DND-41 (cell line): Measurements from ENCODE around the gene ZFAND2B.

Source experiments
- ATAC-seq: fragments of 200-7000 bp; cut with Tn5 transposase; 3 replicates; pipeline ENCODE4 v1.9.1; 2021; ENCODE audit warnings: low read depth; ENCODE audit not compliant: insufficient read depth
- DNase-seq: peaks from one replicate; pipeline ENCODE4 v3.0.0-alpha.2; 2020
- H2AFZ ChIP-seq: 2 replicates; pipeline ENCODE4 v1.6.0; 2012; ENCODE audit warnings: low read depth, low read length
- H3K27ac ChIP-seq: 2 replicates; pipeline ENCODE4 v1.5.1; 2012; ENCODE audit warnings: low read length, inconsistent platforms
- H3K27me3 ChIP-seq: fragments of 200-600 bp; sonication (generic); 2 replicates; pipeline ENCODE4 v1.6.0; 2012; ENCODE audit warnings: low read length, mild to moderate bottlenecking, inconsistent platforms; ENCODE audit not compliant: insufficient read depth, poor library complexity
- H3K36me3 ChIP-seq: 2 replicates; pipeline ENCODE4 v1.5.1; 2012; ENCODE audit warnings: low read length, inconsistent platforms; ENCODE audit not compliant: insufficient read depth
- H3K4me1 ChIP-seq: 2 replicates; pipeline ENCODE4 v1.5.1; 2012; ENCODE audit warnings: mild to moderate bottlenecking, low read length; ENCODE audit not compliant: insufficient read depth
- H3K4me2 ChIP-seq: 2 replicates; pipeline ENCODE4 v1.6.0; 2012; ENCODE audit warnings: mild to moderate bottlenecking, moderate library complexity, low read length, inconsistent platforms; ENCODE audit not compliant: insufficient read depth
- H3K4me3 ChIP-seq, 2 experiments: fragments of 200-600 bp in 1 of 2; shearing (Covaris generic) in 1 of 2; 2 replicates each; pipeline ENCODE4 v1.5.1; 2012 to 2016; ENCODE audit warnings: inconsistent platforms in 2 of 2, low read length in 2 of 2, mild to moderate bottlenecking in 2 of 2, low read depth in 1 of 2, moderate library complexity in 1 of 2
- H3K79me2 ChIP-seq: 2 replicates; pipeline ENCODE4 v1.6.0; 2012; ENCODE audit warnings: low read length, inconsistent platforms; ENCODE audit not compliant: insufficient read depth
- H3K9ac ChIP-seq: 2 replicates; pipeline ENCODE4 v1.6.0; 2012; ENCODE audit warnings: low read depth, mild to moderate bottlenecking, inconsistent platforms, low read length, moderate library complexity
- H3K9me3 ChIP-seq: 2 replicates; pipeline ENCODE4 v1.5.1; 2012; ENCODE audit warnings: low read length, moderate library complexity, mild to moderate bottlenecking, inconsistent platforms; ENCODE audit not compliant: insufficient read depth, severe bottlenecking
- H4K20me1 ChIP-seq: 2 replicates; pipeline ENCODE4 v1.6.0; 2012; ENCODE audit warnings: low read length; ENCODE audit not compliant: insufficient read depth
- EZH2 ChIP-seq: IDR thresholded peaks from 3 replicates; pipeline ENCODE4 v1.6.1; 2012; ENCODE audit warnings: borderline replicate concordance, low read depth, mild to moderate bottlenecking, moderate library complexity, low read length, inconsistent platforms; ENCODE audit not compliant: severe bottlenecking
- TF ChIP-seq, protein P1 (sequence below): IDR thresholded peaks from 2 replicates; pipeline ENCODE4 v1.5.1; 2012; ENCODE audit warnings: borderline replicate concordance, low read length, moderate library complexity, mild to moderate bottlenecking; ENCODE audit not compliant: poor library complexity, severe bottlenecking; ENCODE audit errors: extremely low read depth

The ZFAND2B gene

GRCh38 chr2:219173176-219173575 is 33.4 kb upstream of the ZFAND2B start:
- peaks cover 42% of the 10 kb centered on the region for H3K36me3 ChIP-seq
- H3K4me2 ChIP-seq, result no peak overlapping the region
- H4K20me1 ChIP-seq, result peaks cover 4% of the 10 kb centered on the region; the same call in 1 of the 2 replicates
- H3K27ac ChIP-seq, result no peak overlapping the region
- no peaks in the 10 kb centered on the region for H3K9me3 ChIP-seq
- DNase-seq (no peak), ATAC-seq (no peak)
- H3K4me1 ChIP-seq, result peaks cover 21% of the 10 kb centered on the region
- TF ChIP-seq, protein P1, sequence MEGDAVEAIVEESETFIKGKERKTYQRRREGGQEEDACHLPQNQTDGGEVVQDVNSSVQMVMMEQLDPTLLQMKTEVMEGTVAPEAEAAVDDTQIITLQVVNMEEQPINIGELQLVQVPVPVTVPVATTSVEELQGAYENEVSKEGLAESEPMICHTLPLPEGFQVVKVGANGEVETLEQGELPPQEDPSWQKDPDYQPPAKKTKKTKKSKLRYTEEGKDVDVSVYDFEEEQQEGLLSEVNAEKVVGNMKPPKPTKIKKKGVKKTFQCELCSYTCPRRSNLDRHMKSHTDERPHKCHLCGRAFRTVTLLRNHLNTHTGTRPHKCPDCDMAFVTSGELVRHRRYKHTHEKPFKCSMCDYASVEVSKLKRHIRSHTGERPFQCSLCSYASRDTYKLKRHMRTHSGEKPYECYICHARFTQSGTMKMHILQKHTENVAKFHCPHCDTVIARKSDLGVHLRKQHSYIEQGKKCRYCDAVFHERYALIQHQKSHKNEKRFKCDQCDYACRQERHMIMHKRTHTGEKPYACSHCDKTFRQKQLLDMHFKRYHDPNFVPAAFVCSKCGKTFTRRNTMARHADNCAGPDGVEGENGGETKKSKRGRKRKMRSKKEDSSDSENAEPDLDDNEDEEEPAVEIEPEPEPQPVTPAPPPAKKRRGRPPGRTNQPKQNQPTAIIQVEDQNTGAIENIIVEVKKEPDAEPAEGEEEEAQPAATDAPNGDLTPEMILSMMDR, result no peak
- TF ChIP-seq EZH2, result no peak
- peaks cover 21% of the 10 kb centered on the region for H3K79me2 ChIP-seq
- H3K27me3 ChIP-seq, result no peaks in the 10 kb centered on the region
- no peak overlapping the region for H2AFZ ChIP-seq
- H3K4me3 ChIP-seq, result no peak overlapping the region
- no peak overlapping the region for H3K9ac ChIP-seq

DNA sequence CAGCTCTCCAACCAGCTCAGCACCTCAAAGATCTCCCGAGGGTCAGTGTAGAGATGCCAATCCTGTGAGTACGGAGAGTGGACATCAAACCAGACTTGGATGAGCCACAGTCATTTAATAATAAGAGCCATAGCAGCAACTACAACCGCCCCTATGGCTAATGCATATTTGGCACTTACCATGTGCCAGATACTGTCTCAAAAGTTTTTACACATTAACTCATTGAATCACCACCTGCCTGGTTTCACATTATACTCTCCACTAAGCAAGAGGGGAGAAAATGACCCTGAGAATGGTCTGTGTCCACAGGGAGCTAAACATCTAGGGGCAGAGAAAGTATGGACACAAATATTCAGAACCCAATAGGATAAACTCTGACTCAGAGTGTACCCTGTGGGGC is 32.4 kb upstream of the ZFAND2B start:
- H4K20me1 ChIP-seq, result peaks cover 9% of the 10 kb centered on the region; the same call in 1 of the 2 replicates
- peaks cover 27% of the 10 kb centered on the region for H3K4me1 ChIP-seq
- no peak overlapping the region for H3K4me3 ChIP-seq
- peaks cover 30% of the 10 kb centered on the region for H3K79me2 ChIP-seq
- ATAC-seq, result no peak
- H3K27me3 ChIP-seq, result no peaks in the 10 kb centered on the region
- no peak overlapping the region for H3K9ac ChIP-seq
- H2AFZ ChIP-seq, result no peak overlapping the region
- TF ChIP-seq EZH2, result no peak
- TF ChIP-seq, protein P1, result no peak
- peaks cover 42% of the 10 kb centered on the region for H3K36me3 ChIP-seq
- no peaks in the 10 kb centered on the region for H3K9me3 ChIP-seq
- no peak for DNase-seq
- H3K27ac ChIP-seq, result no peak overlapping the region
- no peak overlapping the region for H3K4me2 ChIP-seq

DNA sequence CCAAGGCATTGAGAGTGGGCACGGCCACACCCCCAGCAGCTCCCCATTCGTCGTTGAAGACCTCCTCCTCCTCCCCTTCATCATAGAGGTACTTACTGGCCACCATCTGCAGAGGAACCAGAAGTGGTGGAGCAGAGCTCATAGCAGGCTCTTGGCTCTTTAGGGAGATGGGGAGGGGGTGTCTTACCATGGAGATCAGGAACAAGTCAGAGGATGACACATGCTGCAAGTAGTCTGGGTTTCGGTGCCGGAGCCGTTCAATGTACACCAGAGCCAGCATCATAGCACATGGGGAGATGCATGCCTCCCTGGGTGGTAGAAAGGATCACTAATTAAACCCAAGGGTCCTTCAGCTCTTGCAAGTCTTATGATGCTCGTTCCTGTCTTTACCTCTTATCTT is 31.8 kb upstream of the ZFAND2B start:
- Histone ChIP-seq H3K4me1 (peaks cover 33% of the 10 kb centered on the region), H3K79me2 (peaks cover 36% of the 10 kb centered on the region), H3K27me3 (no peaks in the 10 kb centered on the region), H3K4me2 (no peak overlapping the region), H3K9me3 (no peaks in the 10 kb centered on the region), H3K36me3 (peaks cover 48% of the 10 kb centered on the region), H3K27ac (no peak overlapping the region), H3K9ac (no peak overlapping the region), H3K4me3 (no peak overlapping the region), H4K20me1 (peaks cover 15% of the 10 kb centered on the region; the same call in 1 of the 2 replicates), H2AFZ (no peak overlapping the region)
- ATAC-seq (no peak), DNase-seq (no peak)
- TF ChIP-seq, protein P1, result no peak
- no peak for TF ChIP-seq EZH2
